Pancreas (tissue), 10 donors: Measurements from ENCODE around the gene B3GAT1. TPM values are rescaled to one million over a fixed set of nuclear protein-coding genes. Genes with fewer than 3 reads are reported as not detected.

Source experiments
- ATAC-seq, 4 donors: fragments of 200-7000 bp; cut with Tn5 transposase; one replicate each; pipeline versions ENCODE4 v1.8.0 to v1.9.1; 2020; ENCODE audit warnings: mild to moderate bottlenecking in 4 of 4, moderate library complexity in 4 of 4
- DNase-seq, 6 donors: peaks; one replicate each; pipeline ENCODE4 v3.0.0-alpha.2; 2020
- FAIRE-seq: peaks from 2 replicates; lab custom pipeline; 2012; peaks lifted over from hg19 to GRCh38; lab: Jason Lieb, UNC
- H3K27ac ChIP-seq, 4 donors: fragments of 200-600 bp; sonication (generic); 1 replicate in 3 of 4; 2 replicates in 1 of 4; pipeline versions ENCODE4 v1.5.0 to v1.8.0; 2020
- H3K27me3 ChIP-seq, 4 donors: fragments of 200-600 bp; one replicate each; pipeline ENCODE4 v1.8.0; 2021
- H3K36me3 ChIP-seq, 3 donors: fragments of 200-600 bp; sonication (generic) in 1 of 3; one replicate each; pipeline versions ENCODE4 v1.5.0 to v1.8.0; 2020 to 2021
- H3K4me1 ChIP-seq, 3 donors: fragments of 200-600 bp; one replicate each; pipeline ENCODE4 v1.8.0; 2021
- H3K4me3 ChIP-seq, 4 donors: fragments of 200-600 bp; sonication (generic) in 2 of 4; one replicate each; pipeline versions ENCODE4 v1.5.0 to v1.8.0; 2020 to 2021
- H3K9me3 ChIP-seq, 4 donors: fragments of 200-600 bp; one replicate each; pipeline ENCODE4 v1.8.0; 2021
- WGBS, 2 donors: extraction: QIAGEN DNeasy Blood & Tissue Kit; methylation state at CpG; one replicate each; pipeline ENCODE4 v1.1.7; 2013; 5-methylcytosine and 5-hydroxymethylcytosine counted together
- intact Hi-C, 3 donors: fragments of 100-400 bp; cut with DNase I; formaldehyde crosslinking; loops; one replicate each; pipeline versions ENCODE4 v1.11.1 to v1.14.2; 2022
- polyA plus RNA-seq, 2 donors: library from polyadenylated mRNA; stranded (reverse); fragments of 200-250 nt; gene quantifications; one replicate each; pipeline ENCODE4 v1.2.3, GENCODE V29; 2013
- total RNA-seq, 6 donors: library from RNA; stranded (reverse); fragmentation: NEBNext Ultra II Directional in 4 of 6; extraction: Animal tissue kit (Norgen Biotek cat#: 25700) in 4 of 6; gene quantifications; one replicate each; pipeline versions ENCODE4 v1.2.1 to v1.2.4, GENCODE V29; 2021 to 2023
- TF ChIP-seq, protein P1 (sequence below), 4 donors: fragments of 200-600 bp; sonication (generic) in 3 of 4; IDR thresholded peaks; one replicate each; pipeline versions ENCODE4 v1.5.0 to v1.8.0; 2021; ENCODE audit warnings: antibody characterized with exemption in 4 of 4
- donor health status: healthy with polysubstance abuse.
- donor health status: DM: no; HTN: no; CAD: no; lungs with moderate emphysema.
- donor health status: DM: no; HTN: no; CAD: no.
- donor health status: control.
- donor health status: control.
- donor health status: Bipolar disorder and iron deficiency.
- donor health status: DM: yes; HTN: yes; CAD: no.
- donor health status: DM: no; HTN: no; CAD: no.
- donor health status: DM: no; HTN: no; CAD: no.
- donor health status: DM: yes; HTN: yes; CAD: no.

B3GAT1 gene
- total and polyA plus RNA-seq, 8 donors: 0.08 to 1.3 (median 0.20) TPM

DNA sequence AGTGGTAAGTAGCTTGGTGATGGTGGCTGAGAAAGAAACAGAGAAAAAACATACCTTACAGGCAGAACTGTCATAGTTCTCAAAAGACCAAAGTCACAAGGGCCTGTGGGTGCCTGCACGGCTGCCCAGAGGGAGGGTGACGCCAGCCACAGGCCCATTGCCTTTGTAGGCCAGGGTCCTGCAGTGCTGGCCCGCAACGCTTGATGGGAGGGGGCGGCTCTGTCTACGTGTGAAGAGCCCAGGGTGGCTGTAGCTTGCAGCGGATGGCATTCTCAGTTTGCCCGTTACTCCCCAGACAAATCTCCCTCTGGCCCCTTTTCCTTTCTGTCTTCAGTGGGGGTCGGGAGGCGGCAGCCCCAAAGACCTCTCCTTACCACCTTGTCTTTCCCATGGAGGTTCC is 24.7 kb upstream of the B3GAT1 start:
- no peaks in the 10 kb centered on the region for H3K36me3 ChIP-seq
- FAIRE-seq: no peak
- intact Hi-C loops: no loop called here
- H3K27me3 ChIP-seq: no peaks in the 10 kb centered on the region
- H3K27ac ChIP-seq: no peak overlapping the region
- H3K4me1 ChIP-seq: no peaks in the 10 kb centered on the region
- ATAC-seq: no peak
- DNase-seq: no peak
- no peaks in the 10 kb centered on the region for H3K9me3 ChIP-seq
- no peak overlapping the region for H3K4me3 ChIP-seq
- 73 to 88% methylated on average over 10 of the region's 10 CpGs for WGBS, 2 donors
- TF ChIP-seq, protein P1, sequence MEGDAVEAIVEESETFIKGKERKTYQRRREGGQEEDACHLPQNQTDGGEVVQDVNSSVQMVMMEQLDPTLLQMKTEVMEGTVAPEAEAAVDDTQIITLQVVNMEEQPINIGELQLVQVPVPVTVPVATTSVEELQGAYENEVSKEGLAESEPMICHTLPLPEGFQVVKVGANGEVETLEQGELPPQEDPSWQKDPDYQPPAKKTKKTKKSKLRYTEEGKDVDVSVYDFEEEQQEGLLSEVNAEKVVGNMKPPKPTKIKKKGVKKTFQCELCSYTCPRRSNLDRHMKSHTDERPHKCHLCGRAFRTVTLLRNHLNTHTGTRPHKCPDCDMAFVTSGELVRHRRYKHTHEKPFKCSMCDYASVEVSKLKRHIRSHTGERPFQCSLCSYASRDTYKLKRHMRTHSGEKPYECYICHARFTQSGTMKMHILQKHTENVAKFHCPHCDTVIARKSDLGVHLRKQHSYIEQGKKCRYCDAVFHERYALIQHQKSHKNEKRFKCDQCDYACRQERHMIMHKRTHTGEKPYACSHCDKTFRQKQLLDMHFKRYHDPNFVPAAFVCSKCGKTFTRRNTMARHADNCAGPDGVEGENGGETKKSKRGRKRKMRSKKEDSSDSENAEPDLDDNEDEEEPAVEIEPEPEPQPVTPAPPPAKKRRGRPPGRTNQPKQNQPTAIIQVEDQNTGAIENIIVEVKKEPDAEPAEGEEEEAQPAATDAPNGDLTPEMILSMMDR (IDR thresholded peaks at IDR 0.05): no peak

DNA sequence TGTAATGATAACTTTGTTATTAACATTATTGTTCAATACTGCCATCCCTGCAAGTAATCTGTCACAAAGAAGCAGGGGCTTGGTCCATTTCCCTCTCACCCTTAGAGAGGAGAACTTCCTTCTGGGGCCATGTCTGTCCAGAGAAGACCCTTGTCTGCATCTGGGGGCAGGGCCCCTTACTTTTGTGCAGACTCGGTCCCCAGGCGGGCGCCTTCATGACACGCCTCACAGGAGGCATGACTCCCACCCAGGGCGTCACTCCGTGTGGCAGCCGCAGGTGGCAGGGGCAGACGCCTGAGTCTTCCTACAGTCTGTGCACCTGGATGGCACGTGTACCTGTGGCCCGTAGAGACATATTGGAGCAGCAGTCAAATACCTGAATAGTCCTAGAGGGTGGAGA is 21.8 kb upstream of the B3GAT1 start:
- ATAC-seq (no peak), FAIRE-seq (no peak), DNase-seq (no peak)
- intact Hi-C loops: no loop called here
- H3K27ac ChIP-seq: no peak overlapping the region
- no peaks in the 10 kb centered on the region for H3K9me3 ChIP-seq
- no peaks in the 10 kb centered on the region for H3K36me3 ChIP-seq
- no peak overlapping the region for H3K4me3 ChIP-seq
- TF ChIP-seq, protein P1 (IDR thresholded peaks at IDR 0.05): no peak
- H3K27me3 ChIP-seq: peaks cover 0 to 5% (median 0%) of the 10 kb centered on the region in 4 donors
- WGBS, 2 donors: 51 to 65% methylated on average over 10 of the region's 10 CpGs
- H3K4me1 ChIP-seq: no peaks in the 10 kb centered on the region

DNA sequence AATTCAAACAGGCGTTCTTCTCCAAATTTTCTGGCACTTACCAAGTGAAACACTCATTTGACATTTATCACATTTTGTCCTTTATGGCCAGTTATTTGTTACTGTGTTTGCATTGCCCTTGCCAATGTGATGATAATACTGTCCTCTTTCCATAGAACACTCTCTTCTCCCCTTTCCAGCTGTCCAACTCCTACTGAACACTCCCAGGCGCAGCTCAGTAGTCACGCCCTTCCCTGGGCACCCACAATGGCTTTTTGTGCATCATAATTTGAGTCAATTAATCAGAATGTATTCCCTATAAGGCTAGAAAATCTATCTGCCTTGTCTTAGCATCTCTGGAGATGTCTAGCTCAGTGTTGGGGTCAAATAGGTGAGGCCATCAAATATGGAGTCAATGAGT is 21.2 kb upstream of the B3GAT1 start:
- H3K27ac ChIP-seq: no peak overlapping the region
- no peak overlapping the region for H3K4me3 ChIP-seq
- peaks cover 0 to 5% (median 0%) of the 10 kb centered on the region in 4 donors for H3K27me3 ChIP-seq
- no peaks in the 10 kb centered on the region for H3K36me3 ChIP-seq
- no peaks in the 10 kb centered on the region for H3K4me1 ChIP-seq
- no peaks in the 10 kb centered on the region for H3K9me3 ChIP-seq
- ATAC-seq: no peak
- no peak for DNase-seq
- WGBS, 2 donors: 48 to 74% methylated on average over 3 of the region's 3 CpGs
- intact Hi-C loops: no loop called here
- TF ChIP-seq, protein P1 (IDR thresholded peaks at IDR 0.05): no peak
- no peak for FAIRE-seq

DNA sequence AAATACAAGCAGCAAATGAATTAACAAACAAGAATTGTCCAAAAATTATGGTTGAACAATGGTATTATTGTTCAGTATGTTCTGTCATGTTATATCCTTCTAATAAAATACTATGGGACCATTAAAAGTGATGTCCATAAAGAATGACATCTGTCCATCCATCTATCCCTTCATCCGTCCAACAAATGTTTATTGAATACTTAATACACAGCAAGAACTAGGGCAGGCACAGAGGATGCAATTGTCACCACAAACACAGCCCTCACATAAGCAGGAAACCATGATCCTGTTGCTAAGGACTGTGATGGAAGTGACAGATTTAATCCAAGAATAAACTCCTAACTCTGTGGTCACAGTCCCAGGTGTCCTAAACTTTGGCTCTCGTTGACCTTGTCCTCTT is 20.7 kb upstream of the B3GAT1 start:
- no peaks in the 10 kb centered on the region for H3K9me3 ChIP-seq
- intact Hi-C loops: no loop called here
- H3K27me3 ChIP-seq: peaks cover 0 to 5% (median 0%) of the 10 kb centered on the region in 4 donors
- no peaks in the 10 kb centered on the region for H3K4me1 ChIP-seq
- TF ChIP-seq, protein P1 (IDR thresholded peaks at IDR 0.05): no peak
- no peak for DNase-seq
- 9 to 16% methylated on average over 2 of the region's 2 CpGs for WGBS, 2 donors
- no peak for FAIRE-seq
- no peak overlapping the region for H3K27ac ChIP-seq
- no peak for ATAC-seq
- no peak overlapping the region for H3K4me3 ChIP-seq
- H3K36me3 ChIP-seq: no peaks in the 10 kb centered on the region

DNA sequence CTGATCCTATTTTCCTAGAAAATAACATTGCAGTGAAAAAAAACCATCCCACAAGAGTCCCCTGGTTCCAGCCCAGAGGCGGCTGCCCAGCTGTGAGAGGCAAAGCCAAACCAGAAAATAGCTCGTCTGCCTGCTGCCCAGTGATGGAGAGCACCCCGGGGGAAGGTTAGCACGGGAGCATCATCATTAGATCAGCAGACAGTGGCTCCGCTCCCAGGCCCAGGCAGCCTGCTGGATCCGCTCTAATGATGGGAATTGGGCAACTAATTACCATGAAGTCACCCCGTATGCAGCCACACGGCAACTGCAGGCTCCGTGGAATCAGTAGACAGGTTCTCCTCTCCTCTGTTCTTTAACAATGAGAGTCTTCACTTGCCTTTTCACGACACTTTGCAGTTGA is 17.1 kb upstream of the B3GAT1 start:
- TF ChIP-seq, protein P1 (IDR thresholded peaks at IDR 0.05): no peak
- intact Hi-C loops: no loop called here
- H3K4me3 ChIP-seq: no peak overlapping the region
- H3K9me3 ChIP-seq: no peaks in the 10 kb centered on the region
- H3K27ac ChIP-seq: no peak overlapping the region
- DNase-seq (no peak), FAIRE-seq (no peak), ATAC-seq (no peak)
- H3K36me3 ChIP-seq: no peaks in the 10 kb centered on the region
- H3K4me1 ChIP-seq: no peaks in the 10 kb centered on the region
- 48 to 58% methylated on average over 10 of the region's 10 CpGs for WGBS, 2 donors
- peaks cover 0 to 5% (median 0%) of the 10 kb centered on the region in 4 donors for H3K27me3 ChIP-seq
